KMS-11 (cell line): ENCODE measurements around the gene UBE2QL1.

Experiments used
- H2AFZ ChIP-seq: fragments of 200-600 bp; sonication (generic); 2 replicates; pipeline ENCODE4 v1.6.1; 2016; ENCODE audit warnings: antibody characterized with exemption, mixed run types, low read depth
- H3K27ac ChIP-seq: fragments of 200-600 bp; sonication (generic); 2 replicates; pipeline ENCODE4 v1.6.1; 2016; ENCODE audit warnings: mild to moderate bottlenecking, mixed run types
- H3K27me3 ChIP-seq: fragments of 200-600 bp; sonication (generic); 2 replicates; pipeline ENCODE4 v1.6.1; 2017; ENCODE audit warnings: mild to moderate bottlenecking, low read depth, mixed run types, moderate library complexity; ENCODE audit not compliant: insufficient read depth
- H3K36me3 ChIP-seq: fragments of 200-600 bp; sonication (generic); 2 replicates; pipeline ENCODE4 v1.6.1; 2017; ENCODE audit warnings: mild to moderate bottlenecking, mixed run types; ENCODE audit not compliant: insufficient read depth
- H3K4me1 ChIP-seq: fragments of 200-600 bp; sonication (generic); 2 replicates; pipeline ENCODE4 v1.6.1; 2016; ENCODE audit warnings: mild to moderate bottlenecking, low read depth, mixed run types; ENCODE audit not compliant: poor library complexity, severe bottlenecking
- H3K4me2 ChIP-seq: fragments of 200-600 bp; sonication (generic); 2 replicates; pipeline ENCODE4 v1.7.0; 2016; ENCODE audit warnings: mild to moderate bottlenecking, mixed run types
- H3K4me3 ChIP-seq: fragments of 200-600 bp; sonication (generic); IDR thresholded peaks from 2 replicates; pipeline ENCODE4 v1.6.1; 2017; ENCODE audit warnings: low read depth, low read length, mixed read lengths; ENCODE audit not compliant: insufficient read depth
- H3K79me2 ChIP-seq: fragments of 200-600 bp; sonication (generic); 2 replicates; pipeline ENCODE4 v1.6.1; 2016; ENCODE audit warnings: low read depth, mixed run types; ENCODE audit not compliant: insufficient read depth
- H3K9ac ChIP-seq: fragments of 200-600 bp; sonication (generic); 2 replicates; pipeline ENCODE4 v1.6.1; 2016; ENCODE audit warnings: mild to moderate bottlenecking, mixed run types
- H4K20me1 ChIP-seq: fragments of 200-600 bp; sonication (generic); 2 replicates; pipeline ENCODE4 v1.6.1; 2016; ENCODE audit warnings: mild to moderate bottlenecking, mixed run types; ENCODE audit not compliant: insufficient read depth
- CTCF ChIP-seq: fragments of 200-600 bp; sonication (generic); conservative IDR thresholded peaks from 2 replicates; pipeline ENCODE4 v1.6.1; 2017; ENCODE audit warnings: low read depth, mild to moderate bottlenecking, antibody characterized with exemption, low read length, moderate library complexity, mixed read lengths

UBE2QL1 gene

DNA sequence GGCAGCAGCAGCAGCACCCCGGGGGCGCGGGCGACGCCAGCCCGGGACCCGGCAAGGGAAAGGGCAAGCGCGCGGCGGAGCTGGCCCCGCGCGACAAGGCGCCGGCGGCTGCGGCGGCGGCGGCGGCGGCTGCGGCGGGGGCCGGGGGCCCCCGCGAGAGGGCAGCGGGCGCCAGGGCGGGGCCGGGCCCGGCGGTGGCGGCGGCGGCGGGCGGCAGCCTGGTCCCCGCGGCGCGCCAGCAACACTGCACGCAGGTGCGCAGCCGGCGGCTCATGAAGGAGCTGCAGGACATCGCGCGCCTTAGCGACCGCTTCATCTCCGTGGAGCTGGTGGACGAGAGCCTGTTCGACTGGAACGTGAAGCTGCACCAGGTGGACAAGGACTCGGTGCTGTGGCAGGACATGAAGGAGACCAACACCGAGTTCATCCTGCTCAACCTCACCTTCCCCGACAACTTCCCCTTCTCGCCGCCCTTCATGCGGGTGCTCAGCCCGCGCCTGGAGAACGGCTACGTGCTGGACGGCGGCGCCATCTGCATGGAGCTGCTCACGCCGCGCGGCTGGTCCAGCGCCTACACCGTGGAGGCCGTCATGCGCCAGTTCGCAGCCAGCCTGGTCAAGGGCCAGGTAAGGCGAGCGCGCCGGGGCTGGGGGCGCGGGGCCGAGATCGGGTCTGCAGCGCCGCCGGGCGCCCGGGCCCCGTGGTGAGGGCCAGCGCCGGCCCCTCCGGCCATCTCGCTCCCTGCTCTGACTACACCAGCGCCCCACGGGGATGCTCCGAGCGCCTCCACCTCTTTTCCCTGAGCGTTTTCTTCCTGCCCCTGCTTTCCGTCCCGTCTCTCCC lies at the start of gene UBE2QL1:
TSS of gene UBE2QL1 (plus strand) at position 238 of the 843 bp plus-strand sequence. CDS start at position 273, 35 bp downstream.
- no peak within 1 kb of the TSS for H2AFZ ChIP-seq
- H3K27me3 ChIP-seq, result no peaks in the 10 kb centered on the region
- H3K9ac ChIP-seq, result peak within 1 kb of the TSS; percentile 79
- H3K4me3 ChIP-seq, result no peak within 1 kb of the TSS
- no peak for TF ChIP-seq CTCF
- peak within 1 kb of the TSS; percentile 58 for H3K27ac ChIP-seq
- H4K20me1 ChIP-seq, result peaks cover 25% of the 10 kb centered on the region
- peaks cover 9% of the 10 kb centered on the region; the same call in 1 of the 2 replicates for H3K36me3 ChIP-seq
- H3K4me2 ChIP-seq, result peak within 1 kb of the TSS; percentile 97
- peaks cover 52% of the 10 kb centered on the region for H3K79me2 ChIP-seq
- peaks cover 41% of the 10 kb centered on the region for H3K4me1 ChIP-seq

GRCh38 chr5:6399980-6400910 lies 48.4 kb upstream of the UBE2QL1 start:
- Histone ChIP-seq H3K27me3 (no peaks in the 10 kb centered on the region), H3K79me2 (no peaks in the 10 kb centered on the region), H4K20me1 (no peaks in the 10 kb centered on the region)

GRCh38 chr5:6401410-6401809 lies 47.2 kb upstream of the UBE2QL1 start:
- no peak overlapping the region for H3K4me3 ChIP-seq
- TF ChIP-seq CTCF, result no peak
- H3K4me1 ChIP-seq, result peaks cover 59% of the 10 kb centered on the region
- peak overlapping the region; percentile 79; the same call in 1 of the 2 replicates for H3K27ac ChIP-seq
- H3K36me3 ChIP-seq, result no peaks in the 10 kb centered on the region
- no peak overlapping the region for H3K9ac ChIP-seq
- no peak overlapping the region for H2AFZ ChIP-seq
- H3K4me2 ChIP-seq, result peak overlapping the region; percentile 81
- no peaks in the 10 kb centered on the region for H4K20me1 ChIP-seq
- H3K27me3 ChIP-seq, result no peaks in the 10 kb centered on the region
- H3K79me2 ChIP-seq, result no peaks in the 10 kb centered on the region

More at GRCh38 chr5:6399980-6400910, 48.4 kb upstream of the UBE2QL1 start:
- TF ChIP-seq CTCF, result no peak
- Histone ChIP-seq H2AFZ (no peak overlapping the region), H3K4me2 (no peak overlapping the region), H3K36me3 (no peaks in the 10 kb centered on the region), H3K9ac (no peak overlapping the region), H3K4me1 (peaks cover 48% of the 10 kb centered on the region), H3K27ac (no peak overlapping the region), H3K4me3 (no peak overlapping the region)

DNA sequence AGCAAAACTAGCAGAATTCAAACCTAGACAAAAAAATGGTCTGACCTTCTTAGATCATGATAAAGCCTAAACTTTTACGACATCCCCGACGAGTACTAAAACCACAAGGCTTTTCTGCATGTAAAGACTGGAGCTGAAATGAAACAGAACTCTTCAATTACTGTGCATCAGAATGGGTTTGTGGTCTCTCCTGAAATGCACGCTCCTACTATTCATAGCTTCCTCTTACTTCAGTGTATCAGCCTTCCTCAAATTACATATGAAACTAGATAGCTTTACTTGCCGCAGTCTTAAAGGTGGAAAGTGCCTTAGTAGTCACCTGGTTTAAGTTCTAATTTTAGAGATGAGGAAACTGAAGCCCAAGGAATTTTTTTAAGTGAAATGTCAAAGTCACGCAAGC lies 45.7 kb upstream of the UBE2QL1 start:
- Histone ChIP-seq H3K27me3 (no peaks in the 10 kb centered on the region), H3K36me3 (no peaks in the 10 kb centered on the region), H3K27ac (peak overlapping the region; percentile 79), H2AFZ (no peak overlapping the region; the same call in 1 of the 2 replicates), H3K4me1 (peaks cover 73% of the 10 kb centered on the region), H3K4me2 (peak overlapping the region; percentile 81), H4K20me1 (no peaks in the 10 kb centered on the region), H3K9ac (peak overlapping the region; percentile 29; the same call in 1 of the 2 replicates), H3K4me3 (no peak overlapping the region), H3K79me2 (no peaks in the 10 kb centered on the region)
- TF ChIP-seq CTCF, result no peak
